HepG2 (cell line): Measurements from ENCODE around the gene PRDM15. TPM values are rescaled to one million over a fixed set of nuclear protein-coding genes. Genes with fewer than 3 reads are reported as not detected.

Source experiments
- ATAC-seq: fragments of 200-7000 bp; cut with Tn5 transposase; 3 replicates; pipeline ENCODE4 v1.9.1; 2020; ENCODE audit warnings: mild to moderate bottlenecking, moderate library complexity
- BruUV-seq: library from RNA; stranded (reverse); fragments of 400-500 nt; replicated peaks from 2 replicates; lab custom pipeline; 2021; lab: Mats Ljungman, UMichigan
- CTCF ChIA-PET: fragments of 300-600 bp; formaldehyde crosslinking; extraction: SDS; loops from one replicate; lab custom pipeline; 2021; ENCODE audit warnings: low total read pairs, inconsistent platforms, low intra/inter-chr PET ratio; lab: Yijun Ruan, JAX
- POLR2A ChIA-PET: fragments of 350-600 bp; sonication (Branson Sonifier 250); formaldehyde crosslinking; loops from one replicate; lab custom pipeline; 2020; ENCODE audit warnings: antibody characterized with exemption, inconsistent platforms; lab: Yijun Ruan, JAX
- DNase-seq: peaks from one replicate; pipeline ENCODE4 v3.0.0-alpha.2; 2015; ENCODE audit warnings: low spot score
- FAIRE-seq: peaks from 3 replicates; lab custom pipeline; 2011; peaks lifted over from hg19 to GRCh38; lab: Jason Lieb, UNC
- H2AFZ ChIP-seq: one replicate; pipeline ENCODE4 v1.6.1; 2011; ENCODE audit warnings: low read length, inconsistent platforms
- H3K27ac ChIP-seq: fragments of 300-600 bp; 3 replicates; pipeline ENCODE4 v1.8.0; 2011; ENCODE audit warnings: mixed run types, mild to moderate bottlenecking, mixed read lengths, low read length, inconsistent platforms; ENCODE audit not compliant: insufficient read depth; ENCODE audit errors: extremely low read length
- H3K27me3 ChIP-seq, 2 experiments: fragments of 200-600 bp in 1 of 2; 2 replicates in 1 of 2; 3 replicates in 1 of 2; pipeline versions ENCODE4 v1.6.0 to v1.8.0; 2011; ENCODE audit warnings: low read length in 2 of 2, mild to moderate bottlenecking in 2 of 2, moderate library complexity in 2 of 2, inconsistent platforms in 1 of 2; ENCODE audit not compliant: insufficient read depth in 2 of 2, control insufficient read depth in 1 of 2
- H3K36me3 ChIP-seq, 2 experiments: fragments of 200-600 bp in 1 of 2; replicated peaks in 1 of 2; 2 replicates in 1 of 2; 3 replicates in 1 of 2; pipeline versions ENCODE4 v1.5.1 to v1.8.0; 2011; ENCODE audit warnings: low read length in 2 of 2, inconsistent platforms in 1 of 2; ENCODE audit not compliant: insufficient read depth in 2 of 2, control insufficient read depth in 1 of 2
- H3K4me1 ChIP-seq: 2 replicates; pipeline ENCODE4 v1.5.1; 2012; ENCODE audit warnings: low read length, inconsistent platforms; ENCODE audit not compliant: insufficient read depth
- H3K4me2 ChIP-seq: 2 replicates; pipeline ENCODE4 v1.6.0; 2011; ENCODE audit warnings: low read depth, low read length, inconsistent platforms
- H3K4me3 ChIP-seq, 3 experiments: fragments of 200-600 bp in 1 of 3; sonication (generic), shearing (Covaris generic) in 1 of 3; replicated peaks in 1 of 3; 2 replicates each; pipeline ENCODE4 v1.5.1; 2011 to 2016; ENCODE audit warnings: low read length in 3 of 3, inconsistent platforms in 2 of 3, low read depth in 2 of 3, mild to moderate bottlenecking in 2 of 3, control low read depth in 1 of 3, mixed read lengths in 1 of 3; ENCODE audit not compliant: insufficient read depth in 1 of 3
- H3K79me2 ChIP-seq: one replicate; pipeline ENCODE4 v1.6.1; 2011; ENCODE audit warnings: low read length, inconsistent platforms; ENCODE audit not compliant: insufficient read depth
- H3K9ac ChIP-seq: 2 replicates; pipeline ENCODE4 v1.6.0; 2011; ENCODE audit warnings: mild to moderate bottlenecking, low read depth, low read length, inconsistent platforms; ENCODE audit not compliant: insufficient read depth
- H3K9me3 ChIP-seq: 2 replicates; pipeline ENCODE4 v1.5.1; 2012; ENCODE audit warnings: mild to moderate bottlenecking, low read length
- H4K20me1 ChIP-seq: 2 replicates; pipeline ENCODE4 v1.6.0; 2011; ENCODE audit warnings: inconsistent platforms, mild to moderate bottlenecking, low read length, moderate library complexity; ENCODE audit not compliant: insufficient read depth
- KLF11 ChIP-seq: IDR thresholded peaks from 2 replicates; pipeline ENCODE4 v1.6.1; 2016; ENCODE audit warnings: missing compliant biosample characterization
- NR2F1 ChIP-seq, 2 experiments: fragments of 450-650 bp in 1 of 2; formaldehyde crosslinking in 1 of 2; IDR thresholded peaks; 2 replicates each; pipeline versions ENCODE4 v1.5.0 to v1.6.1; 2016 to 2020; ENCODE audit warnings: mild to moderate bottlenecking in 1 of 2, missing compliant biosample characterization in 1 of 2, missing genetic modification reagents in 1 of 2, moderate library complexity in 1 of 2
- PITX1 ChIP-seq: sonication (generic); formaldehyde crosslinking; IDR thresholded peaks from 2 replicates; pipeline ENCODE4 v1.5.1; 2020; ENCODE audit warnings: mild to moderate bottlenecking, missing genetic modification reagents
- RAD51 ChIP-seq: fragments of 450-650 bp; IDR thresholded peaks from 2 replicates; pipeline ENCODE4 v1.6.1; 2016; ENCODE audit warnings: borderline replicate concordance
- RXRB ChIP-seq: IDR thresholded peaks from 2 replicates; pipeline ENCODE4 v1.6.1; 2016; ENCODE audit warnings: borderline replicate concordance, missing genetic modification reagents, missing compliant biosample characterization
- SMARCC2 ChIP-seq: fragments of 450-650 bp; IDR thresholded peaks from 2 replicates; pipeline ENCODE4 v1.6.1; 2017; ENCODE audit warnings: antibody characterized with exemption, mild to moderate bottlenecking
- ZBTB42 ChIP-seq: sonication (generic); formaldehyde crosslinking; IDR thresholded peaks from 2 replicates; pipeline ENCODE4 v1.5.0; 2020; ENCODE audit warnings: mild to moderate bottlenecking, missing genetic modification reagents
- ZFYVE20 ChIP-seq: sonication (generic); formaldehyde crosslinking; IDR thresholded peaks from 2 replicates; pipeline ENCODE4 v1.8.0; 2023; ENCODE audit warnings: low read depth, mild to moderate bottlenecking, moderate library complexity, missing genetic modification reagents, borderline replicate concordance
- ZKSCAN5 ChIP-seq: sonication (generic); formaldehyde crosslinking; IDR thresholded peaks from 2 replicates; pipeline ENCODE4 v1.5.1; 2020; ENCODE audit warnings: mild to moderate bottlenecking, missing genetic modification reagents
- ZKSCAN8 ChIP-seq: IDR thresholded peaks from 2 replicates; pipeline ENCODE4 v1.6.1; 2016; ENCODE audit warnings: borderline replicate concordance, missing genetic modification reagents, missing compliant biosample characterization
- ZNF484 ChIP-seq: sonication (generic); formaldehyde crosslinking; IDR thresholded peaks from 2 replicates; pipeline ENCODE4 v1.5.1; 2020; ENCODE audit warnings: mild to moderate bottlenecking, low read depth, missing genetic modification reagents, borderline replicate concordance
- ZNF605 ChIP-seq: sonication (generic); formaldehyde crosslinking; IDR thresholded peaks from 2 replicates; pipeline ENCODE4 v1.8.0; 2022; ENCODE audit warnings: mild to moderate bottlenecking, missing genetic modification reagents
- ZSCAN20 ChIP-seq: sonication (generic); formaldehyde crosslinking; IDR thresholded peaks from 2 replicates; pipeline ENCODE4 v1.4.0; 2020; ENCODE audit warnings: missing genetic modification reagents, mild to moderate bottlenecking, borderline replicate concordance
- WGBS: methylation state at CpG from one replicate; pipeline ENCODE4 v1.1.6; 2017; ENCODE audit warnings: low lambda C conversion rate; 5-methylcytosine and 5-hydroxymethylcytosine counted together
- in situ Hi-C: cut with HindIII; loops from 2 replicates; pipeline ENCODE4 v1.10.0; 2017; ENCODE audit warnings: low pct_unique_long_range_greater_than_20kb; ENCODE audit not compliant: extremely low pct_ligation_motif_present
- intact Hi-C: fragments of 100-400 bp; cut with micrococcal nuclease; formaldehyde crosslinking; loops from one replicate; pipeline ENCODE4 v1.10.0; 2022; ENCODE audit not compliant: unreplicated experiment
- polyA plus RNA-seq, 8 experiments: library from polyadenylated mRNA; depleted of rRNA in 3 of 8; stranded (reverse) in 7 of 8; unstranded in 1 of 8; fragments of >200 nt; fragmentation: Illumina TruSeq in 4 of 8; extraction: Trizol in 4 of 8; gene quantifications; 2 replicates each; pipeline versions ENCODE4 v1.2.1 to v1.2.3, GENCODE V29; 2011 to 2016; ENCODE audit warnings: low read depth in 4 of 8, missing spikeins in 1 of 8, mixed read lengths in 1 of 8; ENCODE audit not compliant: insufficient read depth in 1 of 8
- total RNA-seq, 5 experiments: library from RNA; depleted of rRNA; stranded (reverse); fragments of >200 nt; fragmentation: Illumina TruSeq; extraction: Trizol; gene quantifications; 2 replicates each; pipeline ENCODE4 v1.2.3, GENCODE V29; 2016; ENCODE audit warnings: low read depth in 1 of 5
- TF ChIP-seq, protein P1 (sequence below): IDR thresholded peaks from 2 replicates; pipeline ENCODE4 v1.4.0; 2020; ENCODE audit warnings: mild to moderate bottlenecking, missing genetic modification reagents
- TF ChIP-seq, protein P2 (sequence below): sonication (generic); formaldehyde crosslinking; conservative IDR thresholded peaks from 2 replicates; pipeline ENCODE4 v1.5.0; 2020; ENCODE audit warnings: missing genetic modification reagents
- TF ChIP-seq, protein P3 (sequence below): fragments of 450-650 bp; IDR thresholded peaks from 2 replicates; pipeline ENCODE4 v1.6.1; 2016

The PRDM15 gene
- total and polyA plus RNA-seq, 2 of the 13 experiments (the other 11 are each of a cell fraction or from before 2014, with no cell fraction given), result 4.0 to 6.9 TPM

DNA sequence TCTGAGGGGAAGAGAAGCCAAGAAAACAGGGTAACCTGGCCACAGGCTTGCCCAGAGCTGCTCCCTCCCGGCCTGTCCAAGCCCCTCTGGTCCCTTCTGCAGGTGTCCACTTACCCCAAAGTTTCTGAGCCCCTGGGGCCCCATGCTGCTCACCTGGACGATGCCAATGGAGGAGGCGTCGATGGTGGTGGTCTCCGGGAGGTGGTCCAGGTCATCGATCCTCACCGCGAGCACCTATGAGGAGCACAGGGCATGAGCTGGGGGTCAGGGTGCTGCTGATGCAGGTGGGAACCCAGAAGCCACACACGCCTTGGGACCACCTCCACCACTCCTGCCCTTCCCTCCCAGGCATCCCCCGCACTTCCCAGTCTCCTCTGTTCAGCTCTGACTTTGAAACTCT lies 74.8 kb downstream of the PRDM15 start (continued):
- TF ChIP-seq, protein P1, sequence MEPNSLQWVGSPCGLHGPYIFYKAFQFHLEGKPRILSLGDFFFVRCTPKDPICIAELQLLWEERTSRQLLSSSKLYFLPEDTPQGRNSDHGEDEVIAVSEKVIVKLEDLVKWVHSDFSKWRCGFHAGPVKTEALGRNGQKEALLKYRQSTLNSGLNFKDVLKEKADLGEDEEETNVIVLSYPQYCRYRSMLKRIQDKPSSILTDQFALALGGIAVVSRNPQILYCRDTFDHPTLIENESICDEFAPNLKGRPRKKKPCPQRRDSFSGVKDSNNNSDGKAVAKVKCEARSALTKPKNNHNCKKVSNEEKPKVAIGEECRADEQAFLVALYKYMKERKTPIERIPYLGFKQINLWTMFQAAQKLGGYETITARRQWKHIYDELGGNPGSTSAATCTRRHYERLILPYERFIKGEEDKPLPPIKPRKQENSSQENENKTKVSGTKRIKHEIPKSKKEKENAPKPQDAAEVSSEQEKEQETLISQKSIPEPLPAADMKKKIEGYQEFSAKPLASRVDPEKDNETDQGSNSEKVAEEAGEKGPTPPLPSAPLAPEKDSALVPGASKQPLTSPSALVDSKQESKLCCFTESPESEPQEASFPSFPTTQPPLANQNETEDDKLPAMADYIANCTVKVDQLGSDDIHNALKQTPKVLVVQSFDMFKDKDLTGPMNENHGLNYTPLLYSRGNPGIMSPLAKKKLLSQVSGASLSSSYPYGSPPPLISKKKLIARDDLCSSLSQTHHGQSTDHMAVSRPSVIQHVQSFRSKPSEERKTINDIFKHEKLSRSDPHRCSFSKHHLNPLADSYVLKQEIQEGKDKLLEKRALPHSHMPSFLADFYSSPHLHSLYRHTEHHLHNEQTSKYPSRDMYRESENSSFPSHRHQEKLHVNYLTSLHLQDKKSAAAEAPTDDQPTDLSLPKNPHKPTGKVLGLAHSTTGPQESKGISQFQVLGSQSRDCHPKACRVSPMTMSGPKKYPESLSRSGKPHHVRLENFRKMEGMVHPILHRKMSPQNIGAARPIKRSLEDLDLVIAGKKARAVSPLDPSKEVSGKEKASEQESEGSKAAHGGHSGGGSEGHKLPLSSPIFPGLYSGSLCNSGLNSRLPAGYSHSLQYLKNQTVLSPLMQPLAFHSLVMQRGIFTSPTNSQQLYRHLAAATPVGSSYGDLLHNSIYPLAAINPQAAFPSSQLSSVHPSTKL (CRISPR knock-in tag), result no peak
- TF ChIP-seq ZKSCAN8 (CRISPR knock-in tag) (no peak), ZNF484 (CRISPR knock-in tag) (no peak), ZFYVE20 (CRISPR knock-in tag) (no peak), SMARCC2 (no peak), ZSCAN20 (no peak), ZBTB42 (CRISPR knock-in tag) (no peak), PITX1 (CRISPR knock-in tag) (no peak)

DNA sequence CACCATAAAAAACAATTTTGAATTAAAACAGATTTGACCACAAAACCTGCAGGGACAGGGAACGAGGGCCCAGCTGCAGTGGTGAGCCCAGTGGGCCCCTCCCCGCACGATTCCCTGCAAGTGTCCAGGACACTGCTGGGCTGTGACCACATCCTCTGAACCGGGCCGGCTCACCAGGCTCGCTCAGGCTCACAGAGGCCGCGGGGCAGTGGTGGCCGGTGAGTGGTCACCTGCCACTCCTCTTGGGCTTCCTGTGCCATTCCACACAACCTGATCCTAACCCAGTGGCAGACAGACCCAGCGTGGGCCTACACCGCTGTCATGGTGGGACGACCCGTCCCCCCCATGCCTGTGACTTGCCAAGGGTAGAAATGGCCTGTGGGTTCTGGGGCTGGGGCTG lies 75.8 kb downstream of the PRDM15 start:
- Histone ChIP-seq H3K9ac (no peak overlapping the region), H3K4me1 (no peaks in the 10 kb centered on the region), H3K4me3 (no peak overlapping the region), H3K27me3 (no peaks in the 10 kb centered on the region), H3K79me2 (no peaks in the 10 kb centered on the region), H4K20me1 (no peaks in the 10 kb centered on the region), H3K27ac (no peak overlapping the region), H3K4me2 (no peak overlapping the region), H3K9me3 (no peaks in the 10 kb centered on the region), H3K36me3 (peaks cover 12 to 34% of the 10 kb centered on the region in 2 experiments; a peak in 4 of 5 replicates), H2AFZ (no peak overlapping the region)
- in situ Hi-C loops, result no loop called here
- BruUV-seq, result no TSS peak
- ATAC-seq (no peak), FAIRE-seq (no peak), DNase-seq (no peak)
- WGBS, result 99% methylated on average over 9 of the region's 13 CpGs
- ChIA-PET POLR2A (no interaction called here), CTCF (no interaction called here)
- intact Hi-C loops, result no loop called here
- TF ChIP-seq NR2F1 (CRISPR knock-in tag; IDR thresholded peaks at IDR 0.05), result no peak
- TF ChIP-seq, protein P2, sequence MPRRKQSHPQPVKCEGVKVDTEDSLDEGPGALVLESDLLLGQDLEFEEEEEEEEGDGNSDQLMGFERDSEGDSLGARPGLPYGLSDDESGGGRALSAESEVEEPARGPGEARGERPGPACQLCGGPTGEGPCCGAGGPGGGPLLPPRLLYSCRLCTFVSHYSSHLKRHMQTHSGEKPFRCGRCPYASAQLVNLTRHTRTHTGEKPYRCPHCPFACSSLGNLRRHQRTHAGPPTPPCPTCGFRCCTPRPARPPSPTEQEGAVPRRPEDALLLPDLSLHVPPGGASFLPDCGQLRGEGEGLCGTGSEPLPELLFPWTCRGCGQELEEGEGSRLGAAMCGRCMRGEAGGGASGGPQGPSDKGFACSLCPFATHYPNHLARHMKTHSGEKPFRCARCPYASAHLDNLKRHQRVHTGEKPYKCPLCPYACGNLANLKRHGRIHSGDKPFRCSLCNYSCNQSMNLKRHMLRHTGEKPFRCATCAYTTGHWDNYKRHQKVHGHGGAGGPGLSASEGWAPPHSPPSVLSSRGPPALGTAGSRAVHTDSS, result no peak
- TF ChIP-seq RAD51, result no peak
- no peak for TF ChIP-seq ZNF605 (CRISPR knock-in tag)
- no peak for TF ChIP-seq ZKSCAN5 (CRISPR knock-in tag)
- TF ChIP-seq, protein P3, sequence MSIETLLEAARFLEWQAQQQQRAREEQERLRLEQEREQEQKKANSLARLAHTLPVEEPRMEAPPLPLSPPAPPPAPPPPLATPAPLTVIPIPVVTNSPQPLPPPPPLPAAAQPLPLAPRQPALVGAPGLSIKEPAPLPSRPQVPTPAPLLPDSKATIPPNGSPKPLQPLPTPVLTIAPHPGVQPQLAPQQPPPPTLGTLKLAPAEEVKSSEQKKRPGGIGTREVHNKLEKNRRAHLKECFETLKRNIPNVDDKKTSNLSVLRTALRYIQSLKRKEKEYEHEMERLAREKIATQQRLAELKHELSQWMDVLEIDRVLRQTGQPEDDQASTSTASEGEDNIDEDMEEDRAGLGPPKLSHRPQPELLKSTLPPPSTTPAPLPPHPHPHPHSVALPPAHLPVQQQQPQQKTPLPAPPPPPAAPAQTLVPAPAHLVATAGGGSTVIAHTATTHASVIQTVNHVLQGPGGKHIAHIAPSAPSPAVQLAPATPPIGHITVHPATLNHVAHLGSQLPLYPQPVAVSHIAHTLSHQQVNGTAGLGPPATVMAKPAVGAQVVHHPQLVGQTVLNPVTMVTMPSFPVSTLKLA, result no peak
- TF ChIP-seq RXRB (CRISPR knock-in tag), result no peak
- TF ChIP-seq KLF11 (CRISPR knock-in tag), result no peak
